HepG2 (cell line): ENCODE measurements around the gene MYO18B.

Source experiments
- ARHGAP35 ChIP-seq: sonication (generic); formaldehyde crosslinking; IDR thresholded peaks from 2 replicates; pipeline ENCODE4 v1.9.0; 2022; ENCODE audit warnings: mild to moderate bottlenecking, inconsistent platforms, moderate library complexity, missing genetic modification reagents, borderline replicate concordance
- BHLHE40 ChIP-seq: IDR thresholded peaks from 2 replicates; pipeline ENCODE4 v1.6.1; 2011; ENCODE audit warnings: low read length, improper control_type of control experiment
- FIP1L1 ChIP-seq: fragments of 200-400 bp; formaldehyde crosslinking; IDR thresholded peaks from 2 replicates; pipeline ENCODE4 v1.6.1; 2018; ENCODE audit warnings: low read depth, mild to moderate bottlenecking, low read length, moderate library complexity, borderline replicate concordance; ENCODE audit not compliant: insufficient read depth
- MAFG ChIP-seq: sonication (generic); formaldehyde crosslinking; IDR thresholded peaks from 2 replicates; pipeline ENCODE4 v1.5.1; 2020; ENCODE audit warnings: mild to moderate bottlenecking, missing genetic modification reagents
- MXD4 ChIP-seq: IDR thresholded peaks from 2 replicates; pipeline ENCODE4 v1.6.1; 2016; ENCODE audit warnings: mild to moderate bottlenecking, missing biosample characterization, missing genetic modification reagents
- PHF8 ChIP-seq: sonication (generic); formaldehyde crosslinking; IDR thresholded peaks from 2 replicates; pipeline ENCODE4 v1.5.0; 2020; ENCODE audit warnings: missing genetic modification reagents
- POLR2A ChIP-seq, 2 experiments: IDR thresholded peaks; 2 replicates each; pipeline ENCODE4 v1.6.1; 2011; ENCODE audit warnings: low read depth in 2 of 2, low read length in 2 of 2, mild to moderate bottlenecking in 1 of 2, moderate library complexity in 1 of 2; ENCODE audit not compliant: insufficient read depth in 1 of 2
- SIN3A ChIP-seq: IDR thresholded peaks from 2 replicates; pipeline ENCODE4 v1.6.1; 2011; ENCODE audit warnings: low read depth, mild to moderate bottlenecking, control low read depth, low read length, borderline replicate concordance
- ZMYM2 ChIP-seq: sonication (generic); formaldehyde crosslinking; IDR thresholded peaks from 2 replicates; pipeline ENCODE4 v1.8.0; 2022; ENCODE audit warnings: mild to moderate bottlenecking, missing genetic modification reagents
- ZNF121 ChIP-seq: sonication (generic); formaldehyde crosslinking; IDR thresholded peaks from 2 replicates; pipeline ENCODE4 v1.5.0; 2020; ENCODE audit warnings: mild to moderate bottlenecking, missing genetic modification reagents
- TF ChIP-seq, protein P1 (sequence below): sonication (generic); formaldehyde crosslinking; IDR thresholded peaks from 2 replicates; pipeline ENCODE4 v1.4.0; 2020; ENCODE audit warnings: low read depth, mild to moderate bottlenecking, missing genetic modification reagents
- TF ChIP-seq, protein P2 (sequence below): sonication (generic); formaldehyde crosslinking; IDR thresholded peaks from 2 replicates; pipeline ENCODE4 v1.8.0; 2022; ENCODE audit warnings: missing genetic modification reagents, mild to moderate bottlenecking, inconsistent platforms, borderline replicate concordance
- TF ChIP-seq, protein P3 (sequence below): sonication (generic); formaldehyde crosslinking; IDR thresholded peaks from 2 replicates; pipeline ENCODE4 v1.4.0; 2020; ENCODE audit warnings: missing genetic modification reagents
- TF ChIP-seq, protein P4 (sequence below): sonication (generic); formaldehyde crosslinking; IDR thresholded peaks from 2 replicates; pipeline ENCODE4 v1.5.0; 2020; ENCODE audit warnings: mild to moderate bottlenecking, missing genetic modification reagents, moderate library complexity

DNA sequence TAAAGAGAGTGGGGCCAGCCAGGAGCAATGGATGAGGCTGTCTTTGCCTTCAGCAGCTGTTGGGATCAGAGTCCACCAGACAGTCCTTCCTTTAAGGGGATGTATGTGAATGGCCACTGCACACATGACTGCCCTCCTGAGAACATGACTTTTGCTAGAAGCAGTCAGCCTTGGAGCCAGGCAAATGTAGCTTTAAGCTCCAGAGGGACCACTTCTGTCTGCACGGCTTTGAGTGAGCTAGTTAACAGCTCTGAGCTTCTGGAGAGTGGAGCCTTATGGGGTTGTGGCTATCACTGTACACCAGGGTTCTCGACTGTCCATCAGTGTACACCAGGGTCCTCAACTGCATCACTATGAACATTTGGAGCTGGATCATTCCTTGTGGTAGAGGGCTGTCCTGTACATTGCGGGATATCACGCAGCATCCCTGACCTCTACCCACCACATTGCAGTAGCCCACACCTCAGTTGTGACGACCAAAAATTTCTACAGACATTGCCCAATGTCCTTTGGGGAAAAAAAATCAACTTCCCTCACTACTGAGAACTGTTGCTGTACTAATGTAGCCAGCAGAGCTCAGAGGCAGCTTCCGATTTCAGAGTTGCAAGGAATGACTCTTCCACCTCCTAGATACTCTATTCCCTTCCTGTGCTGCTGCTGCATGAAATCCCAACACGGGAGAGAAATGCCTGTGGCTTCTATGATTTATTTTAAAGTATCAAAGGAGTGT, 169.4 kb downstream of the MYO18B start:
- TF ChIP-seq PHF8 (CRISPR knock-in tag): no peak
- TF ChIP-seq ARHGAP35: no peak
- TF ChIP-seq, protein P1, sequence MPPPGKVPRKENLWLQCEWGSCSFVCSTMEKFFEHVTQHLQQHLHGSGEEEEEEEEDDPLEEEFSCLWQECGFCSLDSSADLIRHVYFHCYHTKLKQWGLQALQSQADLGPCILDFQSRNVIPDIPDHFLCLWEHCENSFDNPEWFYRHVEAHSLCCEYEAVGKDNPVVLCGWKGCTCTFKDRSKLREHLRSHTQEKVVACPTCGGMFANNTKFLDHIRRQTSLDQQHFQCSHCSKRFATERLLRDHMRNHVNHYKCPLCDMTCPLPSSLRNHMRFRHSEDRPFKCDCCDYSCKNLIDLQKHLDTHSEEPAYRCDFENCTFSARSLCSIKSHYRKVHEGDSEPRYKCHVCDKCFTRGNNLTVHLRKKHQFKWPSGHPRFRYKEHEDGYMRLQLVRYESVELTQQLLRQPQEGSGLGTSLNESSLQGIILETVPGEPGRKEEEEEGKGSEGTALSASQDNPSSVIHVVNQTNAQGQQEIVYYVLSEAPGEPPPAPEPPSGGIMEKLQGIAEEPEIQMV: no peak
- TF ChIP-seq, protein P2, sequence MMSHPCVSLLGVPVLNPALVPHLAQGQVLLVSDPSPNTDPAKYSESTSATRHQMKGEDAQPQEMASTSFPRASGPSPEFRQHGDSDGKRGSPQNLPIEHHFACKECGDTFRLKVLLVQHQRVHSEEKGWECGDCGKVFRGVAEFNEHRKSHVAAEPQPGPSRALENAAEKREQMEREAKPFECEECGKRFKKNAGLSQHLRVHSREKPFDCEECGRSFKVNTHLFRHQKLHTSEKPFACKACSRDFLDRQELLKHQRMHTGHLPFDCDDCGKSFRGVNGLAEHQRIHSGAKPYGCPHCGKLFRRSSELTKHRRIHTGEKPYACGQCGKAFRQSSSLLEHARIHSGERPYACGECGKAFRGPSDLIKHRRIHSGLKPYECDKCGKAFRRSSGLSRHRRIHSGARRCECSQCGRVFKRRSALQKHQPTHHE (CRISPR knock-in tag): no peak
- TF ChIP-seq, protein P3, sequence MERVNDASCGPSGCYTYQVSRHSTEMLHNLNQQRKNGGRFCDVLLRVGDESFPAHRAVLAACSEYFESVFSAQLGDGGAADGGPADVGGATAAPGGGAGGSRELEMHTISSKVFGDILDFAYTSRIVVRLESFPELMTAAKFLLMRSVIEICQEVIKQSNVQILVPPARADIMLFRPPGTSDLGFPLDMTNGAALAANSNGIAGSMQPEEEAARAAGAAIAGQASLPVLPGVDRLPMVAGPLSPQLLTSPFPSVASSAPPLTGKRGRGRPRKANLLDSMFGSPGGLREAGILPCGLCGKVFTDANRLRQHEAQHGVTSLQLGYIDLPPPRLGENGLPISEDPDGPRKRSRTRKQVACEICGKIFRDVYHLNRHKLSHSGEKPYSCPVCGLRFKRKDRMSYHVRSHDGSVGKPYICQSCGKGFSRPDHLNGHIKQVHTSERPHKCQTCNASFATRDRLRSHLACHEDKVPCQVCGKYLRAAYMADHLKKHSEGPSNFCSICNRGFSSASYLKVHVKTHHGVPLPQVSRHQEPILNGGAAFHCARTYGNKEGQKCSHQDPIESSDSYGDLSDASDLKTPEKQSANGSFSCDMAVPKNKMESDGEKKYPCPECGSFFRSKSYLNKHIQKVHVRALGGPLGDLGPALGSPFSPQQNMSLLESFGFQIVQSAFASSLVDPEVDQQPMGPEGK (CRISPR knock-in tag): no peak
- TF ChIP-seq ZNF121 (CRISPR knock-in tag): no peak
- TF ChIP-seq ZMYM2 (CRISPR knock-in tag): no peak
- TF ChIP-seq MAFG (CRISPR knock-in tag): no peak
- no peak for TF ChIP-seq SIN3A
- no peak for TF ChIP-seq MXD4 (CRISPR knock-in tag)
- no peak for TF ChIP-seq FIP1L1
- TF ChIP-seq, protein P4, sequence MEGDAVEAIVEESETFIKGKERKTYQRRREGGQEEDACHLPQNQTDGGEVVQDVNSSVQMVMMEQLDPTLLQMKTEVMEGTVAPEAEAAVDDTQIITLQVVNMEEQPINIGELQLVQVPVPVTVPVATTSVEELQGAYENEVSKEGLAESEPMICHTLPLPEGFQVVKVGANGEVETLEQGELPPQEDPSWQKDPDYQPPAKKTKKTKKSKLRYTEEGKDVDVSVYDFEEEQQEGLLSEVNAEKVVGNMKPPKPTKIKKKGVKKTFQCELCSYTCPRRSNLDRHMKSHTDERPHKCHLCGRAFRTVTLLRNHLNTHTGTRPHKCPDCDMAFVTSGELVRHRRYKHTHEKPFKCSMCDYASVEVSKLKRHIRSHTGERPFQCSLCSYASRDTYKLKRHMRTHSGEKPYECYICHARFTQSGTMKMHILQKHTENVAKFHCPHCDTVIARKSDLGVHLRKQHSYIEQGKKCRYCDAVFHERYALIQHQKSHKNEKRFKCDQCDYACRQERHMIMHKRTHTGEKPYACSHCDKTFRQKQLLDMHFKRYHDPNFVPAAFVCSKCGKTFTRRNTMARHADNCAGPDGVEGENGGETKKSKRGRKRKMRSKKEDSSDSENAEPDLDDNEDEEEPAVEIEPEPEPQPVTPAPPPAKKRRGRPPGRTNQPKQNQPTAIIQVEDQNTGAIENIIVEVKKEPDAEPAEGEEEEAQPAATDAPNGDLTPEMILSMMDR (CRISPR knock-in tag): no peak
- TF ChIP-seq POLR2A (IDR thresholded peaks at IDR 0.05; ENCODE audit: insufficient read depth in 1 of 2, low read depth in 2 of 2, low read length in 2 of 2): no peak
- no peak for TF ChIP-seq BHLHE40
